Breast epithelium (tissue), 3 donors: Measurements from ENCODE around the gene CTRB1.

Experiments used
- CTCF ChIP-seq, 3 donors: fragments of 450-650 bp; IDR thresholded peaks; one replicate each; pipeline ENCODE4 v1.5.1; 2016 to 2017; ENCODE audit warnings: antibody characterized with exemption in 3 of 3, mild to moderate bottlenecking in 3 of 3, moderate library complexity in 3 of 3
- POLR2A ChIP-seq: fragments of 450-650 bp; IDR thresholded peaks from one replicate; pipeline ENCODE4 v1.6.1; 2016; ENCODE audit warnings: antibody characterized with exemption, mild to moderate bottlenecking, moderate library complexity

- TF ChIP-seq CTCF (IDR thresholded peaks at IDR 0.05) (no peak), POLR2A (no peak)
Observed at GRCh38 chr16:75271441-75272096, 52.8 kb downstream of the CTRB1 start.
